Measurements from ENCODE around the gene UNC119. TPM values are rescaled to one million over a fixed set of nuclear protein-coding genes. Genes with fewer than 3 reads are reported as not detected.

Gene UNC119
- total RNA-seq, 4 donors from 2014 or later: 16.1 to 36.3 (median 23.2) TPM

GRCh38 chr17:28530926-28531325 lies 21.5 kb downstream of the UNC119 start:
- DNase-seq (ENCODE audit: extremely low spot score): no peak
- TF ChIP-seq POLR2AphosphoS5 (IDR thresholded peaks at IDR 0.05) (no peak), EP300 (IDR thresholded peaks at IDR 0.05) (no peak), POLR2A (IDR thresholded peaks at IDR 0.05; ENCODE audit: low read depth) (no peak)
- TF ChIP-seq, protein P1, sequence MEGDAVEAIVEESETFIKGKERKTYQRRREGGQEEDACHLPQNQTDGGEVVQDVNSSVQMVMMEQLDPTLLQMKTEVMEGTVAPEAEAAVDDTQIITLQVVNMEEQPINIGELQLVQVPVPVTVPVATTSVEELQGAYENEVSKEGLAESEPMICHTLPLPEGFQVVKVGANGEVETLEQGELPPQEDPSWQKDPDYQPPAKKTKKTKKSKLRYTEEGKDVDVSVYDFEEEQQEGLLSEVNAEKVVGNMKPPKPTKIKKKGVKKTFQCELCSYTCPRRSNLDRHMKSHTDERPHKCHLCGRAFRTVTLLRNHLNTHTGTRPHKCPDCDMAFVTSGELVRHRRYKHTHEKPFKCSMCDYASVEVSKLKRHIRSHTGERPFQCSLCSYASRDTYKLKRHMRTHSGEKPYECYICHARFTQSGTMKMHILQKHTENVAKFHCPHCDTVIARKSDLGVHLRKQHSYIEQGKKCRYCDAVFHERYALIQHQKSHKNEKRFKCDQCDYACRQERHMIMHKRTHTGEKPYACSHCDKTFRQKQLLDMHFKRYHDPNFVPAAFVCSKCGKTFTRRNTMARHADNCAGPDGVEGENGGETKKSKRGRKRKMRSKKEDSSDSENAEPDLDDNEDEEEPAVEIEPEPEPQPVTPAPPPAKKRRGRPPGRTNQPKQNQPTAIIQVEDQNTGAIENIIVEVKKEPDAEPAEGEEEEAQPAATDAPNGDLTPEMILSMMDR (IDR thresholded peaks at IDR 0.05): no peak
- H3K27me3 ChIP-seq: peaks cover 0 to 28% (median 0%) of the 10 kb centered on the region in 4 donors
- no peaks in the 10 kb centered on the region for H3K4me1 ChIP-seq
- intact Hi-C loops (cut with DNase I): no loop called here
- no peaks in the 10 kb centered on the region for H3K36me3 ChIP-seq
- no peak overlapping the region for H3K4me3 ChIP-seq
- no peaks in the 10 kb centered on the region for H3K9me3 ChIP-seq
- H3K27ac ChIP-seq (replicated peaks in 1 of 4): no peak overlapping the region
- 73% methylated on average over 7 of the region's 7 CpGs for WGBS

DNA sequence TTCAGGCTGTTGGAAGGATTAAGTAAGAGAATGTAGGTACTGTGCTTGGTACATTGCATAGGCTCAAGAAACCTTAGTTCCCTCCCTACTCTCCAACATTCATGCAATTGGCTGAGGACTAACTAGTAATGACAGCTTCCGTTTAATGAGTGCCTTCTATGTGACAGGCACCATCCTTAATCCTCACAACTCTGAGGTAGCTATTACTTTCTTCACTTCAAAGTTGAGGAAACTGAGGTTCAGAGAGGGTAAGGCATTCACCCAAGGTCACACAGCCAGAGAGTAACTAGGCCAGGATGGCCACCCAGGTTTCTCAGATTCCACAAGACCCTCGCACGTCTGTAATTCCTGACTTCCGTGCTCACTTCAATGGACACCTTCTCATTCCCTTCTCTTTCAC lies 22.2 kb downstream of the UNC119 start:
- H3K27me3 ChIP-seq: peaks cover 0 to 28% (median 0%) of the 10 kb centered on the region in 4 donors
- peaks cover 0 to 3% (median 3%) of the 10 kb centered on the region in 4 donors for H3K4me1 ChIP-seq
- WGBS: 75% methylated on average over 4 of the region's 4 CpGs
- intact Hi-C loops (cut with DNase I): no loop called here
- no peak overlapping the region for H3K4me3 ChIP-seq
- no peak for TF ChIP-seq POLR2AphosphoS5 (IDR thresholded peaks at IDR 0.05)
- no peak for TF ChIP-seq EP300 (IDR thresholded peaks at IDR 0.05)
- TF ChIP-seq POLR2A (IDR thresholded peaks at IDR 0.05; ENCODE audit: low read depth): no peak
- TF ChIP-seq, protein P1 (IDR thresholded peaks at IDR 0.05): no peak
- DNase-seq (ENCODE audit: extremely low spot score): no peak
- no peaks in the 10 kb centered on the region for H3K9me3 ChIP-seq
- no peaks in the 10 kb centered on the region for H3K36me3 ChIP-seq
- H3K27ac ChIP-seq (replicated peaks in 1 of 4): no peak overlapping the region

GRCh38 chr17:28529013-28529400 lies 23.4 kb downstream of the UNC119 start:
- H3K9me3 ChIP-seq: no peaks in the 10 kb centered on the region
- H3K27ac ChIP-seq (replicated peaks in 1 of 4): no peak overlapping the region
- intact Hi-C loops (cut with DNase I): no loop called here
- no peak overlapping the region for H3K4me3 ChIP-seq
- peaks cover 0 to 28% (median 0%) of the 10 kb centered on the region in 4 donors for H3K27me3 ChIP-seq
- H3K36me3 ChIP-seq: no peaks in the 10 kb centered on the region
- no peak for TF ChIP-seq POLR2A (IDR thresholded peaks at IDR 0.05; ENCODE audit: low read depth)
- TF ChIP-seq, protein P1 (IDR thresholded peaks at IDR 0.05): no peak
- no peak for TF ChIP-seq EP300 (IDR thresholded peaks at IDR 0.05)
- TF ChIP-seq POLR2AphosphoS5 (IDR thresholded peaks at IDR 0.05): no peak
- DNase-seq (ENCODE audit: extremely low spot score): no peak
- WGBS: 76% methylated on average over 3 of the region's 3 CpGs
- H3K4me1 ChIP-seq: peaks cover 0 to 7% (median 7%) of the 10 kb centered on the region in 4 donors

DNA sequence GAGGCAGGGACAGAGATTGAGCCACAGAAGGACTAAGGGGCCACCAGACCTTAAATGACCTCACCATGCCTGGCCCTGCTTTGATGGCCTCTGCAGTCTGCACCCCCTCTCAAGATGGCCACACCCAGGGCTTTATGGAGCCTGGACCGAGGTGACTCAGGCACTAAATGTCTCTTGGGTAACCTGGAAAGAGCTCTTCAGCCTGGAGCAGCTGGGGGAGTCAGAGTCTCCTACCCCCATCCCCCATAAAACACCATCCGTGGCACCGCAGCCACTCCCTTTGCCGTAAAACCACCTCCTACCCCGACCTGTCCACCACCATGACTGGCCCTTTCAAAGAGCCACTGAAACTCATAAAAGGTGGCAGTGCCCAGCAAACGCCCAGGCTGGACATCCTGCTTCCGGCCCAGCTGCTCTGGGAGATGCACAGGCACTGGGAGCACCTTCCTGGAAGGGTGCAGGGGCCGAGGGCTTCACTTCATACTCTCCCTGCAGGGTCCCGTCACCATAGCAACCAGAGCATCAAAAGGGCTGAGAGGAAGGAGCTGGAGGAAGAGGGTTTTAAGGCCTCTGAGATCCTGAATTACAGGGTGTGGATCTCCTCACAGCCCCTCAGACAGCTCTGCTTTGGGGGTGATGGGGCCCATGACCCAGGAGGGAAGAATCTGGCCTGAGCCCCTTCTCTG lies 24.0 kb downstream of the UNC119 start:
- 86% methylated on average over 6 of the region's 9 CpGs for WGBS

More for the DNA sequence above, 24.0 kb downstream of the UNC119 start:
- Histone ChIP-seq H3K27ac (replicated peaks in 1 of 4) (no peak overlapping the region), H3K27me3 (peaks cover 0 to 28% (median 0%) of the 10 kb centered on the region in 4 donors), H3K9me3 (no peaks in the 10 kb centered on the region), H3K4me3 (no peak overlapping the region), H3K36me3 (no peaks in the 10 kb centered on the region), H3K4me1 (peaks cover 0 to 7% (median 7%) of the 10 kb centered on the region in 4 donors)
- intact Hi-C loops (cut with DNase I): no loop called here
- TF ChIP-seq, protein P1 (IDR thresholded peaks at IDR 0.05): no peak
- TF ChIP-seq EP300 (IDR thresholded peaks at IDR 0.05): no peak
- no peak for TF ChIP-seq POLR2AphosphoS5 (IDR thresholded peaks at IDR 0.05)
- no peak for TF ChIP-seq POLR2A (IDR thresholded peaks at IDR 0.05; ENCODE audit: low read depth)
- DNase-seq (ENCODE audit: extremely low spot score): no peak
